Activated T-helper 2 cell treated with anti-CD3 and anti-CD28 coated beads, Interferon-gamma antibody, Interleukin-2, Interleukin-4, amounts not matched to agents 10 μg/mL and 5 μg/mL and 100 μg/mL, durations not matched to agents 14 hours and 24 hours and 36 hours (primary cell): Measurements from ENCODE around the gene ZNF664. TPM values are rescaled to one million over a fixed set of nuclear protein-coding genes. Genes with fewer than 3 reads are reported as not detected.

ENCODE experiments used
- DNase-seq: peaks from one replicate; pipeline ENCODE4 v3.0.0; 2021; ENCODE audit warnings: low spot score
- H3K27ac Mint-ChIP-seq: one replicate; pipeline ENCODE4 v1.8.0; 2021; ENCODE audit warnings: mixed read lengths
- H3K27me3 Mint-ChIP-seq: one replicate; pipeline ENCODE4 v1.8.0; 2021; ENCODE audit warnings: low read depth, mixed read lengths
- H3K36me3 Mint-ChIP-seq: one replicate; pipeline ENCODE4 v1.8.0; 2021; ENCODE audit warnings: low read depth, mixed read lengths
- H3K4me1 Mint-ChIP-seq: one replicate; pipeline ENCODE4 v1.8.0; 2021; ENCODE audit warnings: low read depth, mixed read lengths
- H3K4me3 Mint-ChIP-seq: one replicate; pipeline ENCODE4 v1.8.0; 2021; ENCODE audit warnings: low read depth, mild to moderate bottlenecking, moderate library complexity, mixed read lengths
- H3K9me3 Mint-ChIP-seq: one replicate; pipeline ENCODE4 v1.8.0; 2021; ENCODE audit warnings: mixed read lengths
- intact Hi-C: fragments of 100-400 bp; cut with micrococcal nuclease; formaldehyde crosslinking; loops from one replicate; pipeline ENCODE4 v1.15.1; 2023
- total RNA-seq: library from RNA; stranded (reverse); gene quantifications from 2 replicates; pipeline ENCODE4 v1.2.3, GENCODE V29; 2022

ZNF664 gene
- total RNA-seq, 1 donor from 2014 or later, result 63.3 TPM

- Mint-ChIP-seq H3K9me3 (peaks cover 33% of the 10 kb centered on the region), H3K27me3 (no peaks in the 10 kb centered on the region), H3K36me3 (no peaks in the 10 kb centered on the region), H3K27ac (no peak overlapping the region), H3K4me3 (no peak overlapping the region), H3K4me1 (peaks cover 6% of the 10 kb centered on the region)
- no peak for DNase-seq
- intact Hi-C loops, result no loop called here
Measured at GRCh38 chr12:124044809-124045321, 71.8 kb downstream of the ZNF664 start.

- DNase-seq, result no peak
- Mint-ChIP-seq H3K4me3 (no peak overlapping the region), H3K27ac (no peak overlapping the region), H3K4me1 (peaks cover 6% of the 10 kb centered on the region), H3K36me3 (no peaks in the 10 kb centered on the region), H3K9me3 (peaks cover 33% of the 10 kb centered on the region), H3K27me3 (no peaks in the 10 kb centered on the region)
- intact Hi-C loops, result no loop called here
Measured at GRCh38 chr12:124045671-124046455, 72.8 kb downstream of the ZNF664 start.

GRCh38 chr12:124046456-124046740, 73.4 kb downstream of the ZNF664 start:
- Mint-ChIP-seq H3K4me3 (no peak overlapping the region), H3K27ac (no peak overlapping the region), H3K9me3 (peaks cover 33% of the 10 kb centered on the region), H3K4me1 (peaks cover 6% of the 10 kb centered on the region), H3K27me3 (no peaks in the 10 kb centered on the region), H3K36me3 (no peaks in the 10 kb centered on the region)
- no peak for DNase-seq
- intact Hi-C loops, result no loop called here

DNA sequence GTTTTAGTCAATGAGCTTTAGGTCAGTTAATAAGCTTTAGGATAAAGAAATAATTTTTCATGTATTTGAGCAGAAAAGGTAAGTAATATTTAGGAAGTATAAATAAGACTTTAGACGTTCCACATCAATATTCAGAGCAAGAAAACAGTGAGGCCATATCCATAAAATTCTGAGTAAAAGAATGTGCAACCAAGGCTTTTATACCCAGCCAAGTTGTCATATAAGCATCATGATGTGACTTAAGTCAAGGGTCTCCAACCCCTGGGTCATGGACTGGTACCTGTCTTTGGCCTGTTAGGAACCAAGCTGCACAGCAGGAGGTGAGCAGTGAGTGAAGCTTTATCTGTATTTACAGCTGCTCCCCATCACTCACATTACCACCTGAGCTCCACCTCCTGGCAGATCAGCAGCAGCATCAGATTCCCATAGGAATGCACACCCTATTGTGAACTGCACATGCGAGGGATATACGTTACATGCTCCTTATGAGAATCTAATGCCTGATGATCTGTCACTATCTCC, 74.1 kb downstream of the ZNF664 start:
- Mint-ChIP-seq H3K27ac (no peak overlapping the region), H3K4me1 (peaks cover 6% of the 10 kb centered on the region), H3K27me3 (no peaks in the 10 kb centered on the region), H3K36me3 (no peaks in the 10 kb centered on the region), H3K9me3 (peaks cover 33% of the 10 kb centered on the region), H3K4me3 (no peak overlapping the region)
- no peak for DNase-seq
- intact Hi-C loops, result no loop called here

DNA sequence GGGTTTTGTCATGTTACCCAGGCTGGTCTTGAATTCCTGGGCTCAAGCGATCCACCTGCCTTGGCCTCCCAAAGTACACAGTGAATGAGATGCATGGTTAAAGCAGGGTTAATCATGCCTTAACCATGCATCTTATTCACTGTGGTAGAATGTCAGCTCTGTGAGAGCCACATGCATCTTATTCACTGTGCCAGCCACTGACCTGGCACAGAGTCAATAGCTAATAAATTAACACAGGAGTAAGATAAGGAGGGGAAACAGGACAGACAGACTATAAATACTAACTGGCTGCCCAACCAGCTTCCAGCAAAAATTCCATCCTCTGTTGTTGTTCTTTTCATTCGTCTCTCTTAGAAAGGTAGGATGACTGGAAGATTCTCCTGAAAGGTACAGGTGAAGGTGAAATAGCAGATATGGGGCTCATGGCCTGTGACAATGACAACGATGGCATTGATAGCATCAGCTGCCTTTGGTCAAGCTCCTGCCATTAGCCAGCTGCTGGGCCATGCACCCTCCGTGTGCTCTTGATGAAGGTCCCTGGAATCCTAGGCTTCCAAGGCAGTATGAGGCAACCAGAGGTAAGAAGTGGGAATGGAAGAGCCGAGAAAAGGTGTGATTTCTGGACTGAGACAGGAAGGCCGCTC, 76.6 kb downstream of the ZNF664 start:
- peaks cover 33% of the 10 kb centered on the region for H3K9me3 Mint-ChIP-seq
- no peaks in the 10 kb centered on the region for H3K4me1 Mint-ChIP-seq
- intact Hi-C loops, result no loop called here
- no peaks in the 10 kb centered on the region for H3K36me3 Mint-ChIP-seq
- H3K27me3 Mint-ChIP-seq, result no peaks in the 10 kb centered on the region
- DNase-seq, result no peak
- no peak overlapping the region for H3K4me3 Mint-ChIP-seq
- no peak overlapping the region for H3K27ac Mint-ChIP-seq

DNA sequence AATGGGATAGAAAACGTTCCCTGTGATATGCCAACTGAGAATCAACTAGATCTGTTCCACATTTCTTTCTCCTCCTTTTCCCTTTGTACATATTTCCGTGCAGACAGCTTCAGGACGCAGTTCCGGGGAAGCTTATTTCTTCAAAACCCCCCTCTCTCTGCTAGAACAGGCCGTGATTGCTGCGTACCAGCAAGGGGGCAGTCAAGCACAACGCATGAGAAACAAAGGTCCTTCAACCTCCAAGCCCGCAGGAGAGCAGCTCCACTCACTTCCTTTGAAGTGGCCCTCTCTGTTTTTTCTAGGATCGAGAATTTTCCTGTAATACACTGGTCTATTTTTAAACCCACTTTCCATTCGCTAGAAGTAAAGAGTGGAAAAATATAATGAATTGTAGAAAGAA, 80.8 kb downstream of the ZNF664 start:
- no peak overlapping the region for H3K27ac Mint-ChIP-seq
- no peak overlapping the region for H3K4me3 Mint-ChIP-seq
- H3K36me3 Mint-ChIP-seq, result no peaks in the 10 kb centered on the region
- H3K27me3 Mint-ChIP-seq, result peaks cover 2% of the 10 kb centered on the region
- no peaks in the 10 kb centered on the region for H3K4me1 Mint-ChIP-seq
- no peak for DNase-seq
- intact Hi-C loops, result no loop called here
- H3K9me3 Mint-ChIP-seq, result peaks cover 6% of the 10 kb centered on the region

- H3K4me3 Mint-ChIP-seq, result no peak overlapping the region
- no peaks in the 10 kb centered on the region for H3K9me3 Mint-ChIP-seq
- no peak overlapping the region for H3K27ac Mint-ChIP-seq
- H3K4me1 Mint-ChIP-seq, result no peaks in the 10 kb centered on the region
- no peaks in the 10 kb centered on the region for H3K36me3 Mint-ChIP-seq
- DNase-seq, result no peak
- intact Hi-C loops, result no loop called here
- H3K27me3 Mint-ChIP-seq, result peaks cover 2% of the 10 kb centered on the region
Measured at GRCh38 chr12:124055066-124055465, 82.1 kb downstream of the ZNF664 start.

- Mint-ChIP-seq H3K9me3 (no peaks in the 10 kb centered on the region), H3K4me3 (no peak overlapping the region), H3K27ac (no peak overlapping the region), H3K27me3 (peaks cover 4% of the 10 kb centered on the region), H3K4me1 (no peaks in the 10 kb centered on the region), H3K36me3 (no peaks in the 10 kb centered on the region)
- intact Hi-C loops, result no loop called here
- no peak for DNase-seq
Measured at GRCh38 chr12:124057691-124058090, 84.7 kb downstream of the ZNF664 start.

- peaks cover 4% of the 10 kb centered on the region for H3K27me3 Mint-ChIP-seq
- no peak for DNase-seq
- intact Hi-C loops, result no loop called here
- H3K27ac Mint-ChIP-seq, result no peak overlapping the region
- no peaks in the 10 kb centered on the region for H3K9me3 Mint-ChIP-seq
- no peak overlapping the region for H3K4me3 Mint-ChIP-seq
- no peaks in the 10 kb centered on the region for H3K36me3 Mint-ChIP-seq
- H3K4me1 Mint-ChIP-seq, result no peaks in the 10 kb centered on the region
Measured at GRCh38 chr12:124059752-124060151, 86.7 kb downstream of the ZNF664 start.

Other genes starting within 250 kb of the ZNF664 start
- gene DNAH10, start 210.9 kb upstream of the ZNF664 start, total RNA-seq, result 0.25 and 0.41 TPM in 2 replicates
- 11.8 and 12.8 TPM in 2 replicates for gene CCDC92, start 384 bp upstream of the ZNF664 start, total RNA-seq